NCI-H128 (cell line): ENCODE results near the gene PYGO2.

ENCODE experiments used
- DNase-seq: peaks from one replicate; lab custom pipeline; 2025; ENCODE audit not compliant: unreplicated experiment; lab: John Stamatoyannopoulos, UW

The PYGO2 gene

GRCh38 chr1:154962795-154963330 lies 1.3 kb upstream of the PYGO2 start:
- DNase-seq: no peak

DNA sequence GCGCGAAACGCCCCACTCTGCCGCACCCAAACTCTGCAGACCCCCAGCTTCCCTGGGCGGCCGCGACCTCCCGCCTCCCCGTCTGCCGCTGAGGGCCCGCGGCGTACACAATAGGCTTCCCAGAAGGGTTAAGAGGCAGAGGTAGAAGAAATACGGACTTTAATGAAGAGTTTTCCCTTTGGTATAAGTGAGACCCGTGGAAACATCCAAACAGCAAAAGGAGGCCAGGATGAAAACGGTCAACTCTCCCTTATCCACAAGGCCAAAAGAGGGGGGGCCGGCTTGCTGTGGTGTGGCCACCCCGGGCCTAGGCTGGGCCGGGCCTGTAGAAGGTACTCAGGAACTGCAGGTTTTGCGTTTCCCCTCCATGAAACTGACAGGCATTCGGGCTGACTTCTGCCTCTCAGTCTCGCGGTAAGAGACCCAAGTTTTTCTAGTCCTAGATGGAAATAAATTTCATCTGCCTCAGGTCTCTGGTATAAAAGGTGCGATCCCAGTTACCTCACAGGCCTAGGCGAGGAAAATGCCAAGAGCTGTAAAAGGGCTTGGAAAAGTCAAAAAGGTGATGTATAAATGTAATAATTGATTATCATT lies 671 bp upstream of the PYGO2 start:
- DNase-seq: no peak

- DNase-seq: no peak
Measured at GRCh38 chr1:154960446-154961136, 991 bp downstream of the PYGO2 start.

DNA sequence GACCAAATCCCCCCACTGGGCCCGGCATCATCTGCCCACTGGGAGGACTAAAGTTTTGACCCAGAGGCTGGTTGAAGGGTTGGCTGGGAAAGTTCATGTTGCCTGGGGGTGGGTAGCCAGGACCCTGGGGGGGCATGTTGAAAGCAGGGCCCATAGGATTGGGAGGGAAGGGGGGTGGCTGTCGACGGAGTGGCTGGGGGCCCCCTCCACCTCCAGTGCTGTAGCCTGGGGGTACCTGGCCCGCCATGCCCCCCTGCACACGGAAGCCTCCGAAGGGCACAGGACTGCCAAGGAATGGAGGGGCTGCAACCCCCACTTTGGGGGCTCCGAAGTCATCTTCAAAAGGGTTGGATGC lies 2.2 kb downstream of the PYGO2 start:
- DNase-seq: no peak

DNA sequence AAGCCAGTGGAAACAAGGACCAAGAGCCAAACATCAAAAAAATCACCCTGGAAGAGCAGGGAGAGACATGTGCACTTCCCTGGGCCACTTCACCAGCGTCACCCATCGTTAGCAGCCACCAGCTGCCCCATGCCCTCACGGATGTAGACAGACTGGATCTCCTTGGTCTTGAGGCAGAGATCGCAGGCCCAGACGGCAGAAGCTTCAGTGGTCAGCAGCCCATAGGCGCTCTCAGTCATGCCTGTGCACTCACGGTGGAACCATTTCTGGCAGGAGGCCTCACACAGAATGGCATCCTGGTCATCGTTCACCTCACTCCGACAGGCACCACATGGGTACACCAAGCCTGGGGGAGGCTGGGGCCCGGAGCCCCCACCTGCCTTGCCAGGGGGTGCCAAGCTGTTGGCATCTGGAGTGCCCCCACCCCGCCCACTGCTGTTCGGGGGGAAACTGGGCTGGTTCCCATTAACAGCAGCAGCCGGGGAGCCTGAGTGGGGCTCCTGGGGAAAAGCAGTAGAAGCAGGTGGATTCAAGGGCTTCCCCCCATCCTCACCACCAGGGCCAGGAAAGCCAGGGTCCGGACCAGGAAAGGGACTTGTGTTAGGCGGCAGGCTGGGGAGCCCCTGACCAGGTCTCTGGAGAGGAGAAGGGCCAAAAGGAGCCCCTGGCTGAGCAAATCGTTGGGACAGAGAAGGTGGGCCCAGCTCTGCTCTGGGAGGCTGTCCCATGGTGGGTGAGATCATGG lies 2.7 kb downstream of the PYGO2 start:
- no peak for DNase-seq

- DNase-seq: no peak
Measured at GRCh38 chr1:154958036-154958435, 3.5 kb downstream of the PYGO2 start.

- no peak for DNase-seq
Measured at GRCh38 chr1:154957091-154957657, 4.4 kb downstream of the PYGO2 start.

DNA sequence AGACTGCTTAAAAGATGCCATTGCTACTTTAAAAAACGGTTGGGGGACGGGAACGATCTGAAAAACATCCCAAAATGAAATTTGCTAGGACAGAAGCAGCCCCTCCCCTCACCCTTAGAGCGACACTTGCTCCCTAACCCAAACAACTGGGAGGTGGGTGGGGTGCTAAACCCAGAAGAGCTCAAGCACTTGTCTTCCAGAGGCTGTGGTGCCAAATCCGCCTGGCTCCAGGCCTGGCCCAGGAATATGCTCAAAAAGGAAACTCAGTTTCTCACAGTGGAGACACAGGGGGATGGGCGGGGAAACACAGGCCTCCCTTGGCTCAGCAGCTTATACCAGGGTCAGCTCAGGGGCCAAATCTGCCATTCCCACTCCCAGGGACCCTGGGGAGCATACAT lies 5.0 kb downstream of the PYGO2 start:
- no peak for DNase-seq

- DNase-seq: peak; percentile 84
Measured at GRCh38 chr1:154955718-154956543, 5.7 kb downstream of the PYGO2 start, which contains the start of gene PBXIP1. TSS of gene PBXIP1 (minus strand) at chr1:154956099. CDS start at chr1:154953721, 2,378 bp downstream.

DNA sequence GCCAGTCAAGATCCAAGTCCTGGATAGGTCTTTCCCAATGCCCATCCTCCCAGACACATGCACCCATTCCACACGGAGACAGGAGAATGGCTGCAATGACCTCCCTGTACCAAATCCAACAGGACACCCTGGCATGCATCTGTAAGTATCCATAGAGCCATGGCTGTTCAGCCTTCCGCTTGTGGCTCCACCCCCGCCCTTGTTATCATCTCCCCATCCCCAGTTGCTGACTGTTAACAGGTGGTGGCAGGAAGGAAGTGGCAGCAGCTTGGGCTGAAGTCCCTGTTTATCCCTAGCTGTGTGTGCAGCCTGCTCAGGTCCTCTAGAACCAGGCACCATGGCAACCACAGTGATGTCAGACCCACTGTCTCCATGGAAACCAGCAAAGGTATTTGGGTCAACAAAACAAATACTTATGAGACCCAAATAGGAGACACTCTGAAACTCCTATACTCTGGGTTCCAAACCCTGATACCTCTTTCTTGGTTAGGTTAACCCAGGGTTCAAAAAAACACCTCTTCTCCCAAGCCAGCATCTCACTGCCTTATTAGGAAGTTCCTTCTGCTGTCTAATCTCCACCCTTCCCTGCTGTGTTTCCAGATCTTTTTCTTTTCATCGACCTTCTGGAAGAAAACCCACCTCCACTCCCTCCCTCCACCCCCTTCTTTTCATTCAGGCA lies 6.4 kb downstream of the PYGO2 start:
- peak; percentile 39 for DNase-seq

DNA sequence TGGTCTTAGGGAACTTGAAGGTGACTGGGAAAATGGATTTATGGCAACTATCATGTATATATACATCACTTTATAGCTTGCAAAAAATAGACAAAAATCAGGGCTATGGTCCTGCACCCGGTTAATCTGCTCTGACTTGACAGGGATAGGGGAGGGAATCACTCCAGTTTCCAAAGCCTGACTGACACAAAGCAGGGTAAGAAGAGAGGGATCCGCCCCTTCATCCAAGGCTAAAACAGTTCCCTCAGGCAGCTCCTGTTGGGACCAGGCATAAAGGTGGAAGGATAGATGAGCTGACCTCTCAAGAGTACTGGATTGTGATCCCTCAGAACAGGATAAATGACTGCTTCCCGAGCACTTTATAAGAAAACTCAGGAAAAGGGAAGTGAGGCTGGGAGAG lies 7.0 kb downstream of the PYGO2 start:
- no peak for DNase-seq

DNA sequence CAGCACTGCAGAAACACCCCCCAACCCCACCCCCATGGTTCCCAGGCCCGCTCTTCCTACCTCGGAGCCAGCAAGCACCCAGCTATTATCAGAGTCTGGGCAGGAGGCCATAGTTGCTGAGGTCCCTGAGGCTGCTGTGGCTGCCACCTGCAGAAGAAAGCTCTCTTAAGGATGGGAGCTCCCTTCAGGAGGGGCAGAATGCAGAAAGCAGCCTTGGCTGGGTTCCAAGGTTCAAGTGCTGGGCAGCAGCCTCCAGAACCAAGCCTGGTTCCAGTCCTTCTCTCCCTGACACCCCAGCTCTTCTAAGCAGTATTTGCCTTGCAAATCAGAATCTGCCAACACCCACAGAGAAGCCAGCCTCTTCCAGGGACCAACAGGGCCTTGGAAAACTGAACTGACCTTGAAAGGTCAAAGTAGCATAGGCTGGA lies 8.0 kb downstream of the PYGO2 start:
- no peak for DNase-seq

DNA sequence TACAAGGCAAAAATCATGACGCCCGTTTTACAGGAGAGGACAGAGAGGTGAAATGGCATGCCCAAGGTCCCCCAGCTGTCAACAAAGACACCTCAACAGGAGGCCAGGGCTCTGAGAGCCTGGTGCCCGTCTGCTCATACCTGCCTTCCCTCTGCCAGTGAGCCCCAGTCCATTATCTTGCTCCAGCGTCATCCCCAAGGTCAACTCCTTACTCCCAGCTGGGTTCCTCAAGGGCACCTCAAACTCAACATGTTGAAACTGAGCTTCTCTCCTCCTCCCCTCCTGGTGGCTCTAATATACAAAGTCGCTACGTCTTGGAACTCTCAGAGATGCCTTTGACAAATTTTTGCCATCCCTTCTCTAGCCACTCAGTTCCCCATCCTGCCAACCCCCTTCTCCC lies 8.9 kb downstream of the PYGO2 start:
- no peak for DNase-seq

DNA sequence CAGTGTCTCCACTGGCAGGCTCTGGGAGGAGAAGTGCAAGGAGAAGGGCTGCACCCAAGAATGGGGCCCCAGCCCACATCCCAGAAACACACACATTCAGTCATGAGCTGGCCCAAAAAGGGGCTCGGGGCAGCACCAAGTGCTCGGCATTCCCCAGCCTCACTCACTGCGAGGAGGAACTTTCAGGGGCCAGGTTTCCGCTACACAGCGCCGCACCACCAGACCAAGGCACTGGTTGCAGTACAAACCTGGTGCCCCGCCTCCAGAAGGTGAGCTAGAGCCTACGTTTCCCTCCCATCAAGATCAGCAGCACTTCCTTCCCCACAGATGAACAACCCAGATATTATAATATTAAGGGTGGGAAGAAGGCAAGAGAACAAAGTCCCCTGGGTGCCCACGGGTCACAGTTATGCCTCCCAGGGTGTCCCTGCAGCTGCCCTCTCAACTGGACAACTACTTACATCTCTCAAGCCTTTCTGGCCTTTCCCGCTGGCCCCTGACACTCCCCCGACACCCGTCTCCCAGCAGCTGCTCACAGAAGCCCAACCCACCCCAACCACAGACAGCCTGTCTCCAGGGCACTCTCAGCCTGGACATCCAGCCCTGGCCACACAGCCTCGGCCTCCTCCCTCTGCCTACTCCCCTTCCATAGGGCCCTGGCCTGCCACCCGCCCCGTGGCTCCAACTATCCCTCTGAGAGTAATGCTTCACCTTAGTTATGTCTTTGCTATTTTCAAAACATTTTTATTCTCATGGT lies 9.5 kb downstream of the PYGO2 start:
- no peak for DNase-seq

- no peak for DNase-seq
Measured at GRCh38 chr1:154948079-154948478, 13.5 kb downstream of the PYGO2 start.

DNA sequence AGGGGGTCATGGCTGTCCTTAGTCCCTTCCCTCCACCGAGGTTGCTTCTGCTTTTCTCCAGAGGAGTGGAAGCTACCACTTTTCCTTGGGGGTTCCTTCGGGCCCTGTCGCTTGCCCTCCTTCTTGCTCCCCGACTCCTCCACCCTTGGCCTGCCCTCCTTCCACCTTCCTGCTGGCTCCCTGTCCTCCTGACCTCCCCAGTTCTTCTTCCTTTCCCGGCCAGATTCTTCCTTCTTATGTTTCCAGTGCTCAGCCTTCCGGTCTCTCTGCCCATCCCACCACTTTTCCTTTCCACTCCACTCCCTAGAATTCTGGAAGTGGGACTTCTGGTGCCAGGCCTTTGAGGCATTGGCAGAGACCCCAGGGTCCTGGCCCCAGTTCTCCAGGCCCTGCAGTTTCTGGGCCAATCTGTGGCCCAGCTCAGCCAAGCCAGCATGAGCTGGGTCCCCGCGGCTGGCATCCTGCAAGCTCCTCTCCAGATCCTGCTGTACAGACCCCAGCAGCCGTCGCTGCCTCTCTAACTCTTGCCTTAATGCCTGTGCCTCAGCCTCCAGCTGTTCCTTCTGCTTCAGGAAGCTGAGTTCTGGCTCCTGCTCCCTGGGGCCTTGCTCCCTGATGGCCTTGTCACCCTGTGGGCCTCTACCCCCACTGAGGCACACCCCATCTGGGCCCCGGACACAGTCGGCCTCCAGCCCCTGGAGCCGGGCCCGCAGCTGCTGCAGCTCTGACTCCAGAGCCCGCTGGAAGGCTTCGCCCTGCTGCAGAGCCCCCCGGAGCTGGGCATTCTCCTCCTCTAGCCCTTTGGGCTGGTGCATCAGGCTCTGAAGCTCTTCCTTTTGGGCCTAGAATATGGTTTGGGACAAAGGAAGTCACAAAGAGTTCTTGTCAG lies 15.4 kb downstream of the PYGO2 start:
- no peak for DNase-seq

DNA sequence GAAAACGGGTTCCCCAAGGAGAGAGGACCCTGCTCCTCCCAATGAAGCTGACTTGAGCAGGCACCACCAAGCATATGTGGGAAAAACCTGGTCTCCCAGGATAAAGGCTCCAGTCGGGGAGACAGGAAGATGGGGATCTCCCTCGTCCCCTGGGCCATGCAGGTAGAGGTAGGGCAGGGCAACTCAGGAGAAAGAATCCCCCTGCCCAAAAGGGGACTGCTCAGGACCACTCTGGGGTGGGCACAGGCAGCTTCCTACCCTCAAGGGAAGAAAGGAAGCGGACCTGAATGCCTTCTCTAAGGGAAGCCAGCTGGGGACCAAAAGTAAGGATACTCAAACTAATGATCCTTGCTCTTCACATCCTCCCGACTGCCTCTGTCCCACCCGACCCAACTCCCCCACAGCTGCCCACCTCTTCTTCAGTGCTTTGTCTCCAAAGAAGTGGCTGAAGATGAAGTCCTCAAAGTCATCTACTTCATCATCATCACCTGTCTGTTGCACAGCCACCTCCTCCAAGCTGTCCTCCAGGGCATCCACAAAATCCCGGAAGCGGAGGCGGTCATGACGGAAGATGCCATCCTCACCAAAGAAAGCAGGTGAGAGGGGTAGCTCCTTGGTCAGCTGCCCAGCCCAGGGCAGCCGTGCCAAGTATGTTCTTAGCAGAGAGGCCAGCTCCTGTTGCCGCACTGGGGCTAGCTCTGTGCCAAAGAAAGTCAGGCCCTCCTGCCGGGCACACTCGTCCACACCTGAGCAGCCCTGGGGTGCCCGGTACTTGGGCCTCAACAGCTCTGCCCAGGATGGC lies 16.2 kb downstream of the PYGO2 start:
- no peak for DNase-seq
